Testis (tissue), 2 donors: ENCODE data around the gene NFE2L2.

Source experiments
- POLR2A ChIP-seq: fragments of 450-650 bp; IDR thresholded peaks from one replicate; pipeline ENCODE4 v1.6.1; 2017; ENCODE audit warnings: antibody characterized with exemption, mild to moderate bottlenecking, moderate library complexity
- TF ChIP-seq, protein P1 (sequence below), 3 experiments: fragments of 450-650 bp in 2 of 3; fragments of 200-600 bp in 1 of 3; sonication (generic) in 1 of 3; IDR thresholded peaks; one replicate each; pipeline ENCODE4 v1.5.1; 2016 to 2019; ENCODE audit warnings: antibody characterized with exemption in 3 of 3, mild to moderate bottlenecking in 2 of 3, moderate library complexity in 1 of 3

DNA sequence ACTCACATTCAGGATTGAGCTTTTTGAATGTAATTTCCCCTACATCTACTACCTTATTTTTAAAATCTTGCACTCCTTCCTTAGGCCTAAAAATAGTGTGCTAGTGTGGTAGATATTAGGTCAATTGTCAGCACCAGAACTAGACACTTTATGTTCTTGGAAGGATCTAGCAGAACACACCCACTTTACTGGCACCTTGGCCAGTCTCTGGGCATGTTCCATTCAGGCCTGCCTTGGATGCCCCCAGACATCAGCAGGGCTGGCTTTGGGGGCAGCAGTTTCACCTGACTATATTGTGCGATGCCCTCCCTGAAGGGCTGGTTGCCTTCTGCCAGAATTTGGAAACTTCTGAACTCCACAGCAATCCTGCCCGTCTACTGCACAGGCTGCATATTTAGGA, 15.3 kb upstream of the NFE2L2 start:
- TF ChIP-seq, protein P1, sequence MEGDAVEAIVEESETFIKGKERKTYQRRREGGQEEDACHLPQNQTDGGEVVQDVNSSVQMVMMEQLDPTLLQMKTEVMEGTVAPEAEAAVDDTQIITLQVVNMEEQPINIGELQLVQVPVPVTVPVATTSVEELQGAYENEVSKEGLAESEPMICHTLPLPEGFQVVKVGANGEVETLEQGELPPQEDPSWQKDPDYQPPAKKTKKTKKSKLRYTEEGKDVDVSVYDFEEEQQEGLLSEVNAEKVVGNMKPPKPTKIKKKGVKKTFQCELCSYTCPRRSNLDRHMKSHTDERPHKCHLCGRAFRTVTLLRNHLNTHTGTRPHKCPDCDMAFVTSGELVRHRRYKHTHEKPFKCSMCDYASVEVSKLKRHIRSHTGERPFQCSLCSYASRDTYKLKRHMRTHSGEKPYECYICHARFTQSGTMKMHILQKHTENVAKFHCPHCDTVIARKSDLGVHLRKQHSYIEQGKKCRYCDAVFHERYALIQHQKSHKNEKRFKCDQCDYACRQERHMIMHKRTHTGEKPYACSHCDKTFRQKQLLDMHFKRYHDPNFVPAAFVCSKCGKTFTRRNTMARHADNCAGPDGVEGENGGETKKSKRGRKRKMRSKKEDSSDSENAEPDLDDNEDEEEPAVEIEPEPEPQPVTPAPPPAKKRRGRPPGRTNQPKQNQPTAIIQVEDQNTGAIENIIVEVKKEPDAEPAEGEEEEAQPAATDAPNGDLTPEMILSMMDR (IDR thresholded peaks at IDR 0.05): no peak
- no peak for TF ChIP-seq POLR2A
